ENCODE results near the gene DCLK1. TPM values are rescaled to one million over a fixed set of nuclear protein-coding genes. Genes with fewer than 3 reads are reported as not detected.

Gene DCLK1
- total RNA-seq, 1 experiment from 2014 or later = 0.10 TPM

DNA sequence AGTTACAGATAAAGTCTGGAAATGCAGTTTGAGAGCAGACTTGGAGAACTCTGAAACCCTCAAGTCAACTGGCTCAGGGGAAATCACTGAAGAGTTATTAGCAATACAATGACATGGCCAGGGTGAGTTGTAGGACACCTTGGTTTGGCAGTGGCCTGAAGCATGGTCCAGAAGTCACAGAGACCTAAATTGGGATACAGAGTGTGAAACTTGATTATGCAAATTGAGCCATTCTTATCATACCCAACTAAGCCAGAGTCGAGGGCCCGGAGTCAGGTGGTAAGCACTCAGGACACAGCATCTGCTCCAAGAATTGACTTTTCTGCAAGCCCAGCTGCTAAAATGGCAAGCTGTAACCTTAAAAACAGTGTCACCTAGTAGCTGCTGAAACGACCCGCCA is 224.5 kb downstream of the DCLK1 start:
- Histone ChIP-seq H3K27ac (ENCODE audit: low read depth, low read length) (no peak overlapping the region), H3K9ac (ENCODE audit: low read length) (no peak overlapping the region), H3K9me2 (ENCODE audit: insufficient read depth) (no peaks in the 10 kb centered on the region), H3K36me3 (ENCODE audit: control insufficient read depth in 1 of 2, insufficient read depth in 2 of 2, low read length in 2 of 2) (no peaks in the 10 kb centered on the region), H2AFZ (ENCODE audit: low read depth, low read length, poor library complexity, severe bottlenecking) (no peak overlapping the region), H3K4me2 (ENCODE audit: low read length) (no peak overlapping the region), H4K20me1 (ENCODE audit: insufficient read depth) (no peaks in the 10 kb centered on the region), H3K79me2 (ENCODE audit: insufficient read depth, low read length) (no peaks in the 10 kb centered on the region), H3K4me3 (replicated peaks in 1 of 2; ENCODE audit: low read depth in 1 of 2, low read length in 2 of 2) (no peak overlapping the region), H3K27me3 (ENCODE audit: insufficient read depth, low read length) (peaks cover 21% of the 10 kb centered on the region), H3K9me3 (ENCODE audit: control insufficient read depth in 1 of 2, insufficient read depth in 1 of 2, low read depth in 1 of 2, low read length in 2 of 2) (no peaks in the 10 kb centered on the region), H3K4me1 (ENCODE audit: control insufficient read depth in 1 of 2, insufficient read depth in 2 of 2, low read length in 2 of 2) (no peaks in the 10 kb centered on the region)
- TF ChIP-seq, protein P1, sequence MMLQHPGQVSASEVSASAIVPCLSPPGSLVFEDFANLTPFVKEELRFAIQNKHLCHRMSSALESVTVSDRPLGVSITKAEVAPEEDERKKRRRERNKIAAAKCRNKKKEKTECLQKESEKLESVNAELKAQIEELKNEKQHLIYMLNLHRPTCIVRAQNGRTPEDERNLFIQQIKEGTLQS (IDR thresholded peaks at IDR 0.05) = no peak
- TF ChIP-seq, protein P2, sequence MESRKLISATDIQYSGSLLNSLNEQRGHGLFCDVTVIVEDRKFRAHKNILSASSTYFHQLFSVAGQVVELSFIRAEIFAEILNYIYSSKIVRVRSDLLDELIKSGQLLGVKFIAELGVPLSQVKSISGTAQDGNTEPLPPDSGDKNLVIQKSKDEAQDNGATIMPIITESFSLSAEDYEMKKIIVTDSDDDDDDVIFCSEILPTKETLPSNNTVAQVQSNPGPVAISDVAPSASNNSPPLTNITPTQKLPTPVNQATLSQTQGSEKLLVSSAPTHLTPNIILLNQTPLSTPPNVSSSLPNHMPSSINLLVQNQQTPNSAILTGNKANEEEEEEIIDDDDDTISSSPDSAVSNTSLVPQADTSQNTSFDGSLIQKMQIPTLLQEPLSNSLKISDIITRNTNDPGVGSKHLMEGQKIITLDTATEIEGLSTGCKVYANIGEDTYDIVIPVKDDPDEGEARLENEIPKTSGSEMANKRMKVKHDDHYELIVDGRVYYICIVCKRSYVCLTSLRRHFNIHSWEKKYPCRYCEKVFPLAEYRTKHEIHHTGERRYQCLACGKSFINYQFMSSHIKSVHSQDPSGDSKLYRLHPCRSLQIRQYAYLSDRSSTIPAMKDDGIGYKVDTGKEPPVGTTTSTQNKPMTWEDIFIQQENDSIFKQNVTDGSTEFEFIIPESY (IDR thresholded peaks at IDR 0.05; ENCODE audit: extremely low read depth, insufficient replicate concordance, low read length) = no peak
- TF ChIP-seq SRF (IDR thresholded peaks at IDR 0.05; ENCODE audit: low read depth) (no peak), EZH2 (IDR thresholded peaks at IDR 0.05) (no peak), FOSL1 (IDR thresholded peaks at IDR 0.05; ENCODE audit: low read depth) (no peak), JUND (IDR thresholded peaks at IDR 0.05) (no peak), ZFX (IDR thresholded peaks at IDR 0.05) (no peak), CTCF (IDR thresholded peaks at IDR 0.05 in 2 of 3, conservative IDR thresholded peaks at IDR 0.05 in 1 of 3; ENCODE audit: borderline replicate concordance in 1 of 3, insufficient read depth in 1 of 3, low read depth in 2 of 3, low read length in 2 of 3) (no peak), POLR2AphosphoS5 (IDR thresholded peaks at IDR 0.05; ENCODE audit: low read depth, low read length) (no peak), POLR2A (IDR thresholded peaks at IDR 0.05; ENCODE audit: borderline replicate concordance, extremely low read depth, insufficient read depth, insufficient read length) (no peak), TCF7L2 (IDR thresholded peaks at IDR 0.05; ENCODE audit: borderline replicate concordance, extremely low read depth, insufficient read depth, insufficient read length) (no peak), EZH2phosphoT487 (IDR thresholded peaks at IDR 0.05; ENCODE audit: borderline replicate concordance) (no peak), RAD21 (IDR thresholded peaks at IDR 0.05; ENCODE audit: low read depth) (no peak), ZNF274 (IDR thresholded peaks at IDR 0.05; ENCODE audit: low read depth, low read length) (no peak), CEBPB (IDR thresholded peaks at IDR 0.05; ENCODE audit: low read depth) (no peak), REST (IDR thresholded peaks at IDR 0.05; ENCODE audit: low read depth) (no peak), CBX3 (IDR thresholded peaks at IDR 0.05; ENCODE audit: low read depth) (no peak), ELF1 (IDR thresholded peaks at IDR 0.05; ENCODE audit: borderline replicate concordance, low read depth) (no peak)
- DNase-seq (ENCODE audit: low read depth, low spot score) (no peak), ATAC-seq (no peak)
- intact Hi-C loops (cut with micrococcal nuclease) = no loop called here
- RAD21 ChIA-PET (ENCODE audit: low non-redundant PET in 1 of 2, low total read pairs in 2 of 2, uncharacterized antibody in 2 of 2, unreplicated experiment in 2 of 2) = no interaction called here
- CTCF ChIA-PET = no interaction called here
- BruUV-seq (replicated peaks) = no TSS peak
- POLR2A ChIA-PET = no interaction called here
